ENCODE results near the gene GALNT15. TPM values are rescaled to one million over a fixed set of nuclear protein-coding genes. Genes with fewer than 3 reads are reported as not detected.

Gene GALNT15
- total RNA-seq, 1 donor from 2014 or later: 0.40 TPM

- Mint-ChIP-seq H3K4me3 (ENCODE audit: unreplicated experiment) (no peak overlapping the region), H3K27me3 (ENCODE audit: low read depth) (no peaks in the 10 kb centered on the region), H3K36me3 (ENCODE audit: low read depth) (no peaks in the 10 kb centered on the region), H3K9me3 (ENCODE audit: low read depth) (peaks cover 15% of the 10 kb centered on the region), H3K27ac (ENCODE audit: unreplicated experiment) (peak overlapping the region; percentile 41), H3K4me1 (ENCODE audit: low read depth) (peaks cover 23% of the 10 kb centered on the region)
- TF ChIP-seq CTCF (IDR thresholded peaks at IDR 0.05): no peak
- no peak for DNase-seq (ENCODE audit: low spot score)
Measured at GRCh38 chr3:16151109-16151508, 23.4 kb upstream of the GALNT15 start.

- peaks cover 2% of the 10 kb centered on the region for H3K27me3 Mint-ChIP-seq (ENCODE audit: low read depth)
- H3K4me1 Mint-ChIP-seq (ENCODE audit: low read depth): peaks cover 25% of the 10 kb centered on the region
- H3K9me3 Mint-ChIP-seq (ENCODE audit: low read depth): peaks cover 12% of the 10 kb centered on the region
- DNase-seq (ENCODE audit: low spot score): no peak
- H3K36me3 Mint-ChIP-seq (ENCODE audit: low read depth): peaks cover 11% of the 10 kb centered on the region
- TF ChIP-seq CTCF (IDR thresholded peaks at IDR 0.05): no peak
- H3K27ac Mint-ChIP-seq (ENCODE audit: unreplicated experiment): no peak overlapping the region
- no peak overlapping the region for H3K4me3 Mint-ChIP-seq (ENCODE audit: unreplicated experiment)
Measured at GRCh38 chr3:16168211-16168610, 6.3 kb upstream of the GALNT15 start.

- peak overlapping the region; percentile 92 for H3K27ac Mint-ChIP-seq (ENCODE audit: unreplicated experiment)
- peaks cover 38% of the 10 kb centered on the region for H3K4me1 Mint-ChIP-seq (ENCODE audit: low read depth)
- H3K4me3 Mint-ChIP-seq (ENCODE audit: unreplicated experiment): peak overlapping the region; percentile 25
- H3K27me3 Mint-ChIP-seq (ENCODE audit: low read depth): no peaks in the 10 kb centered on the region
- H3K36me3 Mint-ChIP-seq (ENCODE audit: low read depth): no peaks in the 10 kb centered on the region
- H3K9me3 Mint-ChIP-seq (ENCODE audit: low read depth): no peaks in the 10 kb centered on the region
- DNase-seq (ENCODE audit: low spot score): no peak
- no peak for TF ChIP-seq CTCF (IDR thresholded peaks at IDR 0.05)
Measured at GRCh38 chr3:16171009-16171408, 3.5 kb upstream of the GALNT15 start.

- no peaks in the 10 kb centered on the region for H3K9me3 Mint-ChIP-seq (ENCODE audit: low read depth)
- peaks cover 38% of the 10 kb centered on the region for H3K4me1 Mint-ChIP-seq (ENCODE audit: low read depth)
- H3K4me3 Mint-ChIP-seq (ENCODE audit: unreplicated experiment): no peak overlapping the region
- no peak for DNase-seq (ENCODE audit: low spot score)
- H3K36me3 Mint-ChIP-seq (ENCODE audit: low read depth): no peaks in the 10 kb centered on the region
- peak overlapping the region; percentile 64 for H3K27ac Mint-ChIP-seq (ENCODE audit: unreplicated experiment)
- TF ChIP-seq CTCF (IDR thresholded peaks at IDR 0.05): no peak
- H3K27me3 Mint-ChIP-seq (ENCODE audit: low read depth): peaks cover under 1% of the 10 kb centered on the region
Measured at GRCh38 chr3:16171825-16172224, 2.7 kb upstream of the GALNT15 start.

GRCh38 chr3:16173283-16174025, 1.0 kb upstream of the GALNT15 start:
- H3K36me3 Mint-ChIP-seq (ENCODE audit: low read depth): no peaks in the 10 kb centered on the region
- DNase-seq (ENCODE audit: low spot score): no peak
- TF ChIP-seq CTCF (IDR thresholded peaks at IDR 0.05): no peak
- peaks cover 1% of the 10 kb centered on the region for H3K27me3 Mint-ChIP-seq (ENCODE audit: low read depth)
- H3K4me3 Mint-ChIP-seq (ENCODE audit: unreplicated experiment): no peak overlapping the region
- no peaks in the 10 kb centered on the region for H3K9me3 Mint-ChIP-seq (ENCODE audit: low read depth)
- peaks cover 45% of the 10 kb centered on the region for H3K4me1 Mint-ChIP-seq (ENCODE audit: low read depth)
- peak overlapping the region; percentile 66 for H3K27ac Mint-ChIP-seq (ENCODE audit: unreplicated experiment)

All from chondrocyte (in vitro differentiated cells).